ENCODE results near the gene SMARCA1.

- TF ChIP-seq GATA2 (IDR thresholded peaks at IDR 0.05; ENCODE audit: low read depth, low read length) (no peak), GATA3 (IDR thresholded peaks at IDR 0.05; ENCODE audit: low read depth, low read length) (no peak)
These were observed 44.8 kb downstream of the SMARCA1 start for GRCh38 chrX:129478516-129478915.

Measured in SH-SY5Y (cell line).